ENCODE measurements around the gene BCAS1.

DNA sequence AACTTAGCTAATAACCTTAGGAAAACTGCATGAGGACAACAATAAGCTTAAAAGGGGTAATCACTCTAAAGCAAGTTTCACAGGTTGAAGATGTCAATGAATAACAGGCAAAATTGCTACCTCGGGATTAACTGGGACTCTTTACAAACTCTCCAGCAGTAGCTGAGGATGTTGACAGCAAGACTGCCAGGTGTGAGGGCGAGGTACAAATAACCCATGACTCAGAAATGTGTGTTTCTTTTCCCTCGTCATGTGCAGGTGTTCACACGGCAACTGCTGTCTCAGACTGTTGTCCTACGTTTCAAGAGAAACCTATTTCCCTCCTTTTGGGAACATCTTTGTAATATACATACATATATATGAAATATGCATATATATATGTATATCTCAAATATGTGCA is 15.9 kb downstream of the BCAS1 start:
- TF ChIP-seq, protein P1, sequence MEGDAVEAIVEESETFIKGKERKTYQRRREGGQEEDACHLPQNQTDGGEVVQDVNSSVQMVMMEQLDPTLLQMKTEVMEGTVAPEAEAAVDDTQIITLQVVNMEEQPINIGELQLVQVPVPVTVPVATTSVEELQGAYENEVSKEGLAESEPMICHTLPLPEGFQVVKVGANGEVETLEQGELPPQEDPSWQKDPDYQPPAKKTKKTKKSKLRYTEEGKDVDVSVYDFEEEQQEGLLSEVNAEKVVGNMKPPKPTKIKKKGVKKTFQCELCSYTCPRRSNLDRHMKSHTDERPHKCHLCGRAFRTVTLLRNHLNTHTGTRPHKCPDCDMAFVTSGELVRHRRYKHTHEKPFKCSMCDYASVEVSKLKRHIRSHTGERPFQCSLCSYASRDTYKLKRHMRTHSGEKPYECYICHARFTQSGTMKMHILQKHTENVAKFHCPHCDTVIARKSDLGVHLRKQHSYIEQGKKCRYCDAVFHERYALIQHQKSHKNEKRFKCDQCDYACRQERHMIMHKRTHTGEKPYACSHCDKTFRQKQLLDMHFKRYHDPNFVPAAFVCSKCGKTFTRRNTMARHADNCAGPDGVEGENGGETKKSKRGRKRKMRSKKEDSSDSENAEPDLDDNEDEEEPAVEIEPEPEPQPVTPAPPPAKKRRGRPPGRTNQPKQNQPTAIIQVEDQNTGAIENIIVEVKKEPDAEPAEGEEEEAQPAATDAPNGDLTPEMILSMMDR (IDR thresholded peaks at IDR 0.05), result no peak
- TF ChIP-seq POLR2A (IDR thresholded peaks at IDR 0.05), result no peak

Data from body of pancreas (tissue), 4 donors.